ENCODE measurements around the gene C1S.
A peak's percentile ranks its signal among the peaks of the same experiment; 100 is the strongest.
"Not testable (repeated sequence)": the region's sequence is repeated elsewhere in the genome, so short reads cannot be mapped to it uniquely, and the experiment has no call there.

Gene C1S

GRCh38 chr12:7038591-7038990, 21.9 kb upstream of the C1S start:
- DNase-seq = no peak
- Mint-ChIP-seq H3K4me1 (peaks cover 12% of the 10 kb centered on the region), H3K27ac (peak overlapping the region; percentile 77), H3K27me3 (ENCODE audit: low read depth, poor library complexity) (peaks cover 4% of the 10 kb centered on the region), H3K9me3 (peaks cover 9% of the 10 kb centered on the region), H3K36me3 (ENCODE audit: low read depth) (peaks cover 13% of the 10 kb centered on the region), H3K4me3 (no peak overlapping the region)
- TF ChIP-seq CTCF (IDR thresholded peaks at IDR 0.05) = no peak

- H3K27me3 Mint-ChIP-seq (ENCODE audit: low read depth, poor library complexity) = peaks cover 4% of the 10 kb centered on the region
- H3K9me3 Mint-ChIP-seq = peaks cover 9% of the 10 kb centered on the region
- no peak for DNase-seq
- H3K36me3 Mint-ChIP-seq (ENCODE audit: low read depth) = peaks cover 13% of the 10 kb centered on the region
- TF ChIP-seq CTCF (IDR thresholded peaks at IDR 0.05) = no peak
- no peak overlapping the region for H3K27ac Mint-ChIP-seq
- H3K4me1 Mint-ChIP-seq = peaks cover 12% of the 10 kb centered on the region
- no peak overlapping the region for H3K4me3 Mint-ChIP-seq
These were observed 21.1 kb upstream of the C1S start for GRCh38 chr12:7039403-7039802.

GRCh38 chr12:7042842-7043241, 17.7 kb upstream of the C1S start:
- peaks cover 13% of the 10 kb centered on the region for H3K36me3 Mint-ChIP-seq (ENCODE audit: low read depth)
- H3K27me3 Mint-ChIP-seq (ENCODE audit: low read depth, poor library complexity) = peaks cover 6% of the 10 kb centered on the region
- H3K4me3 Mint-ChIP-seq = no peak overlapping the region
- peaks cover 12% of the 10 kb centered on the region for H3K4me1 Mint-ChIP-seq
- H3K9me3 Mint-ChIP-seq = peaks cover 9% of the 10 kb centered on the region
- H3K27ac Mint-ChIP-seq = no peak overlapping the region
- DNase-seq = no peak
- no peak for TF ChIP-seq CTCF (IDR thresholded peaks at IDR 0.05)

- no peaks in the 10 kb centered on the region for H3K4me1 Mint-ChIP-seq
- peaks cover 8% of the 10 kb centered on the region for H3K9me3 Mint-ChIP-seq
- no peak overlapping the region for H3K4me3 Mint-ChIP-seq
- H3K27ac Mint-ChIP-seq = no peak overlapping the region
- TF ChIP-seq CTCF (IDR thresholded peaks at IDR 0.05) = no peak
- H3K27me3 Mint-ChIP-seq (ENCODE audit: low read depth, poor library complexity) = peaks cover 8% of the 10 kb centered on the region
- no peaks in the 10 kb centered on the region for H3K36me3 Mint-ChIP-seq (ENCODE audit: low read depth)
- no peak for DNase-seq
These were observed 14.6 kb upstream of the C1S start for GRCh38 chr12:7045913-7046312.

- no peak overlapping the region for H3K27ac Mint-ChIP-seq
- H3K27me3 Mint-ChIP-seq (ENCODE audit: low read depth, poor library complexity) = peaks cover 8% of the 10 kb centered on the region
- peaks cover 14% of the 10 kb centered on the region for H3K9me3 Mint-ChIP-seq
- no peaks in the 10 kb centered on the region for H3K4me1 Mint-ChIP-seq
- no peaks in the 10 kb centered on the region for H3K36me3 Mint-ChIP-seq (ENCODE audit: low read depth)
- TF ChIP-seq CTCF (IDR thresholded peaks at IDR 0.05) = no peak
- DNase-seq = no peak
- H3K4me3 Mint-ChIP-seq = no peak overlapping the region
These were observed 14.0 kb upstream of the C1S start for GRCh38 chr12:7046383-7047105.

GRCh38 chr12:7047306-7047705, 13.2 kb upstream of the C1S start:
- DNase-seq = no peak
- Mint-ChIP-seq H3K36me3 (ENCODE audit: low read depth) (no peaks in the 10 kb centered on the region), H3K27me3 (ENCODE audit: low read depth, poor library complexity) (peaks cover 8% of the 10 kb centered on the region), H3K4me1 (no peaks in the 10 kb centered on the region), H3K4me3 (no peak overlapping the region), H3K27ac (no peak overlapping the region), H3K9me3 (peaks cover 19% of the 10 kb centered on the region)
- TF ChIP-seq CTCF (IDR thresholded peaks at IDR 0.05) = no peak

- Mint-ChIP-seq H3K9me3 (peaks cover 25% of the 10 kb centered on the region), H3K27me3 (ENCODE audit: low read depth, poor library complexity) (peaks cover 16% of the 10 kb centered on the region)
- not testable (repeated sequence) for DNase-seq; H3K36me3 Mint-ChIP-seq (ENCODE audit: low read depth); H3K27ac Mint-ChIP-seq; H3K4me3 Mint-ChIP-seq; H3K4me1 Mint-ChIP-seq
These were observed 11.0 kb upstream of the C1S start for GRCh38 chr12:7049445-7049951.

GRCh38 chr12:7049973-7050372, 10.5 kb upstream of the C1S start:
- H3K36me3 Mint-ChIP-seq (ENCODE audit: low read depth); DNase-seq; H3K27ac Mint-ChIP-seq; H3K4me3 Mint-ChIP-seq; H3K4me1 Mint-ChIP-seq: not testable (repeated sequence)
- peaks cover 16% of the 10 kb centered on the region for H3K27me3 Mint-ChIP-seq (ENCODE audit: low read depth, poor library complexity)
- H3K9me3 Mint-ChIP-seq = peaks cover 25% of the 10 kb centered on the region
